IPS-18a (cell line): ENCODE measurements around the gene HEMK1.

Experiments used
- H3K27ac ChIP-seq: one replicate; pipeline ENCODE4 v1.5.1; 2013; ENCODE audit warnings: low read length
- H3K27me3 ChIP-seq: one replicate; pipeline ENCODE4 v1.6.1; 2013; ENCODE audit warnings: mild to moderate bottlenecking, low read length; ENCODE audit not compliant: control insufficient read depth, insufficient read depth
- H3K36me3 ChIP-seq: one replicate; pipeline ENCODE4 v1.6.1; 2013; ENCODE audit warnings: low read depth, low read length; ENCODE audit not compliant: control insufficient read depth
- H3K4me1 ChIP-seq: one replicate; pipeline ENCODE4 v1.6.1; 2013; ENCODE audit warnings: low read depth, low read length; ENCODE audit not compliant: control insufficient read depth
- H3K4me3 ChIP-seq: one replicate; pipeline ENCODE4 v1.5.1; 2013; ENCODE audit warnings: low read length
- H3K9ac ChIP-seq: one replicate; pipeline ENCODE4 v1.6.1; 2013; ENCODE audit warnings: mild to moderate bottlenecking, low read length, moderate library complexity
- H3K9me3 ChIP-seq: one replicate; pipeline ENCODE4 v1.6.1; 2013; ENCODE audit warnings: low read depth, low read length; ENCODE audit not compliant: control insufficient read depth

Gene HEMK1

GRCh38 chr3:50533316-50533715 lies 36.0 kb upstream of the HEMK1 start:
- peaks cover 12% of the 10 kb centered on the region for H3K27me3 ChIP-seq
- H3K4me3 ChIP-seq, result no peak overlapping the region
- H3K9ac ChIP-seq, result no peak overlapping the region
- no peak overlapping the region for H3K27ac ChIP-seq
- peaks cover 10% of the 10 kb centered on the region for H3K4me1 ChIP-seq
- no peaks in the 10 kb centered on the region for H3K9me3 ChIP-seq
- no peaks in the 10 kb centered on the region for H3K36me3 ChIP-seq

GRCh38 chr3:50533807-50534461 lies 35.4 kb upstream of the HEMK1 start:
- Histone ChIP-seq H3K36me3 (no peaks in the 10 kb centered on the region), H3K27me3 (peaks cover 12% of the 10 kb centered on the region), H3K4me3 (no peak overlapping the region), H3K9me3 (no peaks in the 10 kb centered on the region), H3K4me1 (peaks cover 16% of the 10 kb centered on the region), H3K9ac (no peak overlapping the region), H3K27ac (no peak overlapping the region)

GRCh38 chr3:50534681-50535330 lies 34.5 kb upstream of the HEMK1 start:
- Histone ChIP-seq H3K9ac (no peak overlapping the region), H3K27me3 (peaks cover 11% of the 10 kb centered on the region), H3K4me1 (peaks cover 16% of the 10 kb centered on the region), H3K36me3 (no peaks in the 10 kb centered on the region), H3K4me3 (no peak overlapping the region), H3K9me3 (no peaks in the 10 kb centered on the region), H3K27ac (no peak overlapping the region)

- Histone ChIP-seq H3K4me1 (peaks cover 9% of the 10 kb centered on the region), H3K27me3 (no peaks in the 10 kb centered on the region)
These were observed 32.7 kb upstream of the HEMK1 start for GRCh38 chr3:50536471-50537180.

GRCh38 chr3:50537421-50538129 lies 31.7 kb upstream of the HEMK1 start:
- H3K4me1 ChIP-seq, result peaks cover 9% of the 10 kb centered on the region
- H3K36me3 ChIP-seq, result no peaks in the 10 kb centered on the region
- no peak overlapping the region for H3K9ac ChIP-seq
- no peak overlapping the region for H3K4me3 ChIP-seq
- H3K27me3 ChIP-seq, result no peaks in the 10 kb centered on the region
- H3K9me3 ChIP-seq, result no peaks in the 10 kb centered on the region
- no peak overlapping the region for H3K27ac ChIP-seq

More at GRCh38 chr3:50536471-50537180, 32.7 kb upstream of the HEMK1 start:
- no peaks in the 10 kb centered on the region for H3K36me3 ChIP-seq
- no peaks in the 10 kb centered on the region for H3K9me3 ChIP-seq
- no peak overlapping the region for H3K9ac ChIP-seq
- H3K27ac ChIP-seq, result no peak overlapping the region
- no peak overlapping the region for H3K4me3 ChIP-seq

- H3K9me3 ChIP-seq, result no peaks in the 10 kb centered on the region
- H3K27me3 ChIP-seq, result no peaks in the 10 kb centered on the region
- H3K36me3 ChIP-seq, result no peaks in the 10 kb centered on the region
- no peak overlapping the region for H3K4me3 ChIP-seq
- peaks cover 9% of the 10 kb centered on the region for H3K4me1 ChIP-seq
- H3K27ac ChIP-seq, result no peak overlapping the region
- H3K9ac ChIP-seq, result no peak overlapping the region
These were observed 29.7 kb upstream of the HEMK1 start for GRCh38 chr3:50539356-50540286.

- Histone ChIP-seq H3K9me3 (no peaks in the 10 kb centered on the region), H3K27me3 (no peaks in the 10 kb centered on the region), H3K4me3 (no peak overlapping the region), H3K9ac (no peak overlapping the region), H3K36me3 (no peaks in the 10 kb centered on the region), H3K4me1 (peaks cover 9% of the 10 kb centered on the region), H3K27ac (no peak overlapping the region)
These were observed 26.9 kb upstream of the HEMK1 start for GRCh38 chr3:50542177-50543034.

GRCh38 chr3:50545781-50546180 lies 23.5 kb upstream of the HEMK1 start:
- Histone ChIP-seq H3K36me3 (no peaks in the 10 kb centered on the region), H3K4me3 (no peak overlapping the region), H3K9ac (no peak overlapping the region), H3K4me1 (no peaks in the 10 kb centered on the region), H3K9me3 (no peaks in the 10 kb centered on the region), H3K27ac (no peak overlapping the region), H3K27me3 (no peaks in the 10 kb centered on the region)

- no peak overlapping the region for H3K4me3 ChIP-seq
- H3K27ac ChIP-seq, result no peak overlapping the region
- no peaks in the 10 kb centered on the region for H3K27me3 ChIP-seq
- no peaks in the 10 kb centered on the region for H3K9me3 ChIP-seq
- no peaks in the 10 kb centered on the region for H3K36me3 ChIP-seq
- no peak overlapping the region for H3K9ac ChIP-seq
- H3K4me1 ChIP-seq, result no peaks in the 10 kb centered on the region
These were observed 20.1 kb upstream of the HEMK1 start for GRCh38 chr3:50549226-50549625.

GRCh38 chr3:50550079-50550736 lies 19.1 kb upstream of the HEMK1 start:
- Histone ChIP-seq H3K4me1 (no peaks in the 10 kb centered on the region), H3K9ac (no peak overlapping the region), H3K4me3 (no peak overlapping the region), H3K36me3 (no peaks in the 10 kb centered on the region), H3K9me3 (no peaks in the 10 kb centered on the region), H3K27ac (no peak overlapping the region), H3K27me3 (no peaks in the 10 kb centered on the region)
